SK-N-MC (cell line): ENCODE measurements around the gene CCDC102A.

Experiments
- EZH2 ChIP-seq: fragments of 200-600 bp; sonication (generic); IDR thresholded peaks from one replicate; pipeline ENCODE4 v1.6.1; 2017; ENCODE audit warnings: antibody characterized with exemption
- FOXP2 ChIP-seq: optimal IDR thresholded peaks from 2 replicates; pipeline ENCODE3; 2011; ENCODE audit warnings: mild to moderate bottlenecking, moderate library complexity; ENCODE audit not compliant: insufficient read depth; ENCODE audit errors: extremely low read length, control extremely low read depth
- POLR2AphosphoS5 ChIP-seq: IDR thresholded peaks from 2 replicates; pipeline ENCODE4 v1.6.1; 2012; ENCODE audit warnings: mild to moderate bottlenecking, low read depth, low read length, borderline replicate concordance

DNA sequence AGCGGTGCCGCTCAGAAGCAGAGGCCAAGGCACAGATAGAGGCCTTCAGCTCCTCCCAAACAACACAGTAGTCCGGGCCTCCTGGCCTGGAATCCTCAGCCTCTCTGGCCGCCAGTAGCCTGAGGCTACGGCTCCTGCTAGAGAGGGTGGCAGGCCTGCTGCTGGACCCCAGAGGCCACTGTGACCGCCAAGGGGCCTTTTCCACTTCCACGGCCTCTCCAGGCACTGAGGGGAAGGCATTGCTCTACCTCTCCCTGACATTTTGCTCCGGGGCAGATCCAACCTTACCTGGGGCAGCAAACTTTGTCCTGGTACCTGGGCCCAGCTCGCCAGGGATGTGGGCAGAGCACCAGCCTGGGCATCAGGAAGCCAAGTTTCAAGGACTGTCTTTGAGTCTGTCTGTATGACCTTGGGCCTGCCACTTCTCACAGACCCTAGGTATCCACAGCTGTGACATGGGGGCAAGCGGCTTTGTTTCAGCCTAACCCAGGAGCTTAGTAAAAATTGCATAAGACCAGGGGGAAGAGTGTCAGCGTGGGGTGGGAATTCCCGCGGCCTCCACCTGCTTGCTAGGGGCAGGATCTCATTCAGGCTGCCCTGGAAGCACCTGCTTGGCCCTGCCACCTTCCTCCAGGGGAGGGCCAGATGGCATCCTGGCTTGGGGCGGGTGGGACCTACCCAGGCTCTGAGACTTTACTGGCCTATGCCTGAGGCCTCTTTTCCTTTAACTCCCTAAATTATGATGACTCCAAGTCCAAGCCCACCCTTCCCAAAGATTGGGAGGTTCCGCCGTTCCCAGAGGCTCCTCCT lies 39.3 kb upstream of the CCDC102A start:
- TF ChIP-seq POLR2AphosphoS5 (no peak), EZH2 (no peak), FOXP2 (no peak)
